HepG2 (cell line): Measurements from ENCODE around the gene MOK. TPM values are rescaled to one million over a fixed set of nuclear protein-coding genes. Genes with fewer than 3 reads are reported as not detected.

ENCODE experiments used
- BRD4 ChIP-seq: sonication (generic); formaldehyde crosslinking; IDR thresholded peaks from 2 replicates; pipeline ENCODE4 v1.4.0; 2020; ENCODE audit warnings: missing genetic modification reagents
- FOXO1 ChIP-seq: sonication (generic); formaldehyde crosslinking; IDR thresholded peaks from 2 replicates; pipeline ENCODE4 v1.4.0; 2020; ENCODE audit warnings: missing genetic modification reagents
- GFI1 ChIP-seq: sonication (generic); formaldehyde crosslinking; IDR thresholded peaks from 2 replicates; pipeline ENCODE4 v1.5.0; 2020; ENCODE audit warnings: missing genetic modification reagents, mild to moderate bottlenecking, borderline replicate concordance
- HNF4G ChIP-seq, 2 experiments: sonication (generic) in 1 of 2; formaldehyde crosslinking in 1 of 2; IDR thresholded peaks; 2 replicates each; pipeline versions ENCODE4 v1.4.0 to v1.6.1; 2011 to 2020; ENCODE audit warnings: borderline replicate concordance in 2 of 2, low read depth in 2 of 2, mild to moderate bottlenecking in 2 of 2, low read length in 1 of 2, missing genetic modification reagents in 1 of 2, moderate library complexity in 1 of 2
- NCOR1 ChIP-seq: fragments of 200-600 bp; sonication (generic); IDR thresholded peaks from 2 replicates; pipeline ENCODE4 v1.7.0; 2017; ENCODE audit warnings: antibody characterized with exemption, low read length, borderline replicate concordance
- PPARG ChIP-seq: conservative IDR thresholded peaks from 2 replicates; pipeline ENCODE4 v1.6.1; 2016; ENCODE audit warnings: missing biosample characterization, missing genetic modification reagents
- RFXANK ChIP-seq: IDR thresholded peaks from 2 replicates; pipeline ENCODE4 v1.6.1; 2016
- TCF12 ChIP-seq, 2 experiments: fragments of 450-650 bp in 1 of 2; sonication (generic) in 1 of 2; formaldehyde crosslinking in 1 of 2; IDR thresholded peaks; 2 replicates each; pipeline versions ENCODE4 v1.6.1 to v1.8.0; 2017 to 2022; ENCODE audit warnings: antibody characterized with exemption in 1 of 2, mild to moderate bottlenecking in 1 of 2, missing genetic modification reagents in 1 of 2, moderate library complexity in 1 of 2
- THAP11 ChIP-seq: IDR thresholded peaks from 2 replicates; pipeline ENCODE4 v1.6.1; 2016; ENCODE audit warnings: missing biosample characterization, missing genetic modification reagents
- ZNF256 ChIP-seq: sonication (generic); formaldehyde crosslinking; conservative IDR thresholded peaks from 2 replicates; pipeline ENCODE4 v1.4.0; 2020; ENCODE audit warnings: missing genetic modification reagents
- ZNF3 ChIP-seq: IDR thresholded peaks from 2 replicates; pipeline ENCODE4 v1.7.0; 2017; ENCODE audit warnings: inconsistent platforms
- ZNF337 ChIP-seq: sonication (generic); formaldehyde crosslinking; IDR thresholded peaks from 2 replicates; pipeline ENCODE4 v1.5.1; 2020; ENCODE audit warnings: missing genetic modification reagents, low read depth, mild to moderate bottlenecking, borderline replicate concordance
- ZNF737 ChIP-seq: sonication (generic); formaldehyde crosslinking; IDR thresholded peaks from 2 replicates; pipeline ENCODE4 v1.5.0; 2020; ENCODE audit warnings: missing genetic modification reagents, mild to moderate bottlenecking, borderline replicate concordance
- polyA plus RNA-seq, 8 experiments: library from polyadenylated mRNA; depleted of rRNA in 3 of 8; stranded (reverse) in 7 of 8; unstranded in 1 of 8; fragments of >200 nt; fragmentation: Illumina TruSeq in 4 of 8; extraction: Trizol in 4 of 8; gene quantifications; 2 replicates each; pipeline versions ENCODE4 v1.2.1 to v1.2.3, GENCODE V29; 2011 to 2016; ENCODE audit warnings: low read depth in 4 of 8, missing spikeins in 1 of 8, mixed read lengths in 1 of 8; ENCODE audit not compliant: insufficient read depth in 1 of 8
- total RNA-seq, 5 experiments: library from RNA; depleted of rRNA; stranded (reverse); fragments of >200 nt; fragmentation: Illumina TruSeq; extraction: Trizol; gene quantifications; 2 replicates each; pipeline ENCODE4 v1.2.3, GENCODE V29; 2016; ENCODE audit warnings: low read depth in 1 of 5
- TF ChIP-seq, protein P1 (sequence below): sonication (generic); formaldehyde crosslinking; IDR thresholded peaks from 2 replicates; pipeline ENCODE4 v1.4.0; 2020; ENCODE audit warnings: missing genetic modification reagents, borderline replicate concordance
- TF ChIP-seq, protein P2 (sequence below): sonication (generic); formaldehyde crosslinking; conservative IDR thresholded peaks from 2 replicates; pipeline ENCODE4 v1.5.0; 2020; ENCODE audit warnings: missing genetic modification reagents
- TF ChIP-seq, protein P3 (sequence below): sonication (generic); formaldehyde crosslinking; IDR thresholded peaks from 2 replicates; pipeline ENCODE4 v1.4.0; 2020; ENCODE audit warnings: missing genetic modification reagents, borderline replicate concordance

Gene MOK
- total and polyA plus RNA-seq, 2 of the 13 experiments (the other 11 are each of a cell fraction or from before 2014, with no cell fraction given), result 15.3 to 16.9 TPM

DNA sequence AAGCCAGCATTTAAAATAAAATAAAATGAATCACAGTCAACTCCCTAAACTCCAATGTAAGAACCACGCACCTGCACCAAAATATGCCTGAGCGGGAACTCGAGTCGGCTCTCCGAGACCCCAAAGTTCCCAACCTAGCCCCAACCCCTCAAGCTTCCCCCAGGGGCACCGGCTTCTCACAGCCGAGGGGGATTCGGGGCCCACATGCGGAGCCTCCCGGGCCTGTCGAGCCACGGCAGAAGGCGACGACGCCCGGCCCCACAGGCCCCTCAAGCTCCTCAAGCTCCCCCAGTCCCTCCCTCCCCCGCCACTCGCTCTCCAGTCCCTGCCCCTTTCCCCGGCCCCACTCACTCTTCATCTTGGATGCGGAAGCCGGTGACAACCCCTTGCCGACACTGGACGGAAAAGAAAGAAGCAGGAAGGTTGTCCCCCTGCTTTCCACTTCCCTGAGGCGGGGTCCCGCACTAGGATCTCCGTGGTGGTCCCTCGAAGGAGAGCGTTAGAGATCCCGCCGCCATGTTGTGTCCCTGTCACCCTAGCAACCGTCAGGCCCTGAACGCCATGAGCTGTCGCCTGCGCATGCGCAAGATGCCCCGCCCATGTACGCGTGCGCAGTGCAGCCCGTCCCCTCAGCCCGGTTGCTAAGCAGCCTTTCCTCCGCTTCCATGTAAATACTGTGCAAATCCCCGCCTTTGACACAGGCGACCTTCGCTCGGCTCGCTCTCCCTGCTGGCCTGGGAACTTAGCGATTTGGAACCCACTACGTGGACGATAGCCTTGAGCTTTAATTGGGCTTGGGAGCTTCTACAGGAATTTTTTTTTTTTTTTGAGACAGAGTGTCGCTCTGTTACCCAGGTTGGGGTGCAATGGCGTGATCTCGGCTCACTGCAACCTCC lies at the start of gene MOK (continued):
- TF ChIP-seq, protein P1, sequence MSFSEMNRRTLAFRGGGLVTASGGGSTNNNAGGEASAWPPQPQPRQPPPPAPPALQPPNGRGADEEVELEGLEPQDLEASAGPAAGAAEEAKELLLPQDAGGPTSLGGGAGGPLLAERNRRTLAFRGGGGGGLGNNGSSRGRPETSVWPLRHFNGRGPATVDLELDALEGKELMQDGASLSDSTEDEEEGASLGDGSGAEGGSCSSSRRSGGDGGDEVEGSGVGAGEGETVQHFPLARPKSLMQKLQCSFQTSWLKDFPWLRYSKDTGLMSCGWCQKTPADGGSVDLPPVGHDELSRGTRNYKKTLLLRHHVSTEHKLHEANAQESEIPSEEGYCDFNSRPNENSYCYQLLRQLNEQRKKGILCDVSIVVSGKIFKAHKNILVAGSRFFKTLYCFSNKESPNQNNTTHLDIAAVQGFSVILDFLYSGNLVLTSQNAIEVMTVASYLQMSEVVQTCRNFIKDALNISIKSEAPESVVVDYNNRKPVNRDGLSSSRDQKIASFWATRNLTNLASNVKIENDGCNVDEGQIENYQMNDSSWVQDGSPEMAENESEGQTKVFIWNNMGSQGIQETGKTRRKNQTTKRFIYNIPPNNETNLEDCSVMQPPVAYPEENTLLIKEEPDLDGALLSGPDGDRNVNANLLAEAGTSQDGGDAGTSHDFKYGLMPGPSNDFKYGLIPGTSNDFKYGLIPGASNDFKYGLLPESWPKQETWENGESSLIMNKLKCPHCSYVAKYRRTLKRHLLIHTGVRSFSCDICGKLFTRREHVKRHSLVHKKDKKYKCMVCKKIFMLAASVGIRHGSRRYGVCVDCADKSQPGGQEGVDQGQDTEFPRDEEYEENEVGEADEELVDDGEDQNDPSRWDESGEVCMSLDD (CRISPR knock-in tag), result no peak
- TF ChIP-seq THAP11 (CRISPR knock-in tag) (peak; percentile 67; the same call in 1 of the 2 replicates), ZNF337 (CRISPR knock-in tag) (no peak; the same call in 1 of the 2 replicates), PPARG (CRISPR knock-in tag) (peak; percentile 39; the same call in 1 of the 2 replicates), BRD4 (peak; percentile 37; the same call in 1 of the 2 replicates), NCOR1 (peak; percentile 50; the same call in 1 of the 2 replicates), TCF12 (IDR thresholded peaks at IDR 0.05) (no peak), TCF12 (CRISPR knock-in tag; IDR thresholded peaks at IDR 0.05) (no peak), RFXANK (CRISPR knock-in tag) (no peak), GFI1 (CRISPR knock-in tag) (peak; percentile 73; the same call in 1 of the 2 replicates), HNF4G (IDR thresholded peaks at IDR 0.05; ENCODE audit: borderline replicate concordance, low read depth, low read length) (peak; percentile 89), HNF4G (CRISPR knock-in tag; IDR thresholded peaks at IDR 0.05; ENCODE audit: borderline replicate concordance, low read depth) (no peak), ZNF3 (CRISPR knock-in tag) (no peak), ZNF256 (no peak), FOXO1 (0 out of 2 replicates have a peak, but pooled peaks have one; percentile 19), ZNF737 (CRISPR knock-in tag) (no peak)
- TF ChIP-seq, protein P2, sequence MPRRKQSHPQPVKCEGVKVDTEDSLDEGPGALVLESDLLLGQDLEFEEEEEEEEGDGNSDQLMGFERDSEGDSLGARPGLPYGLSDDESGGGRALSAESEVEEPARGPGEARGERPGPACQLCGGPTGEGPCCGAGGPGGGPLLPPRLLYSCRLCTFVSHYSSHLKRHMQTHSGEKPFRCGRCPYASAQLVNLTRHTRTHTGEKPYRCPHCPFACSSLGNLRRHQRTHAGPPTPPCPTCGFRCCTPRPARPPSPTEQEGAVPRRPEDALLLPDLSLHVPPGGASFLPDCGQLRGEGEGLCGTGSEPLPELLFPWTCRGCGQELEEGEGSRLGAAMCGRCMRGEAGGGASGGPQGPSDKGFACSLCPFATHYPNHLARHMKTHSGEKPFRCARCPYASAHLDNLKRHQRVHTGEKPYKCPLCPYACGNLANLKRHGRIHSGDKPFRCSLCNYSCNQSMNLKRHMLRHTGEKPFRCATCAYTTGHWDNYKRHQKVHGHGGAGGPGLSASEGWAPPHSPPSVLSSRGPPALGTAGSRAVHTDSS (CRISPR knock-in tag), result no peak
- TF ChIP-seq, protein P3, sequence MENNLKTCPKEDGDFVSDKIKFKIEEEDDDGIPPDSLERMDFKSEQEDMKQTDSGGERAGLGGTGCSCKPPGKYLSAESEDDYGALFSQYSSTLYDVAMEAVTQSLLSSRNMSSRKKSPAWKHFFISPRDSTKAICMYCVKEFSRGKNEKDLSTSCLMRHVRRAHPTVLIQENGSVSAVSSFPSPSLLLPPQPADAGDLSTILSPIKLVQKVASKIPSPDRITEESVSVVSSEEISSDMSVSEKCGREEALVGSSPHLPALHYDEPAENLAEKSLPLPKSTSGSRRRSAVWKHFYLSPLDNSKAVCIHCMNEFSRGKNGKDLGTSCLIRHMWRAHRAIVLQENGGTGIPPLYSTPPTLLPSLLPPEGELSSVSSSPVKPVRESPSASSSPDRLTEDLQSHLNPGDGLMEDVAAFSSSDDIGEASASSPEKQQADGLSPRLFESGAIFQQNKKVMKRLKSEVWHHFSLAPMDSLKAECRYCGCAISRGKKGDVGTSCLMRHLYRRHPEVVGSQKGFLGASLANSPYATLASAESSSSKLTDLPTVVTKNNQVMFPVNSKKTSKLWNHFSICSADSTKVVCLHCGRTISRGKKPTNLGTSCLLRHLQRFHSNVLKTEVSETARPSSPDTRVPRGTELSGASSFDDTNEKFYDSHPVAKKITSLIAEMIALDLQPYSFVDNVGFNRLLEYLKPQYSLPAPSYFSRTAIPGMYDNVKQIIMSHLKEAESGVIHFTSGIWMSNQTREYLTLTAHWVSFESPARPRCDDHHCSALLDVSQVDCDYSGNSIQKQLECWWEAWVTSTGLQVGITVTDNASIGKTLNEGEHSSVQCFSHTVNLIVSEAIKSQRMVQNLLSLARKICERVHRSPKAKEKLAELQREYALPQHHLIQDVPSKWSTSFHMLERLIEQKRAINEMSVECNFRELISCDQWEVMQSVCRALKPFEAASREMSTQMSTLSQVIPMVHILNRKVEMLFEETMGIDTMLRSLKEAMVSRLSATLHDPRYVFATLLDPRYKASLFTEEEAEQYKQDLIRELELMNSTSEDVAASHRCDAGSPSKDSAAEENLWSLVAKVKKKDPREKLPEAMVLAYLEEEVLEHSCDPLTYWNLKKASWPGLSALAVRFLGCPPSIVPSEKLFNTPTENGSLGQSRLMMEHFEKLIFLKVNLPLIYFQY (CRISPR knock-in tag), result 0 out of 2 replicates have a peak, but pooled peaks have one; percentile 9
